ENCODE data around the gene PTPRN2. TPM values are rescaled to one million over a fixed set of nuclear protein-coding genes. Genes with fewer than 3 reads are reported as not detected.
"Not testable (repeated sequence)": the region's sequence is repeated elsewhere in the genome, so short reads cannot be mapped to it uniquely, and the experiment has no call there.

PTPRN2 gene
- total and polyA plus RNA-seq, 2 of the 8 experiments (the other 6 are each of a cell fraction or from before 2014, with no cell fraction given): 2.6 to 4.5 TPM

GRCh38 chr7:157665634-157665988 is 922.0 kb downstream of the PTPRN2 start:
- H3K23ac ChIP-seq (ENCODE audit: insufficient read length); H3K23me2 ChIP-seq (ENCODE audit: low read depth, low read length); H3K18ac ChIP-seq (ENCODE audit: extremely low read depth, low read length); H4K8ac ChIP-seq (ENCODE audit: extremely low read depth, insufficient read depth, low read length); H3K4ac ChIP-seq (replicated peaks; ENCODE audit: insufficient read length, low read depth, low read length); H3K56ac ChIP-seq (replicated peaks; ENCODE audit: insufficient read length, low read depth, low read length); H3K36me3 ChIP-seq (ENCODE audit: control insufficient read depth in 2 of 4, insufficient read depth in 4 of 4, low read length in 3 of 4); H3K4me2 ChIP-seq (ENCODE audit: insufficient read depth in 1 of 2, low read depth in 2 of 2, low read length in 2 of 2); H3K4me1 ChIP-seq (replicated peaks in 1 of 4; ENCODE audit: control insufficient read depth in 3 of 4, insufficient read depth in 4 of 4, low read length in 3 of 4); POLR2A ChIA-PET (ENCODE audit: partially characterized antibody); H3K27me3 ChIP-seq (replicated peaks in 1 of 4; ENCODE audit: control insufficient read depth in 3 of 4, extremely low read depth in 1 of 4, insufficient read depth in 3 of 4, low read length in 3 of 4); H2BK20ac ChIP-seq (ENCODE audit: low read length); H3K9ac ChIP-seq (replicated peaks in 1 of 4; ENCODE audit: extremely low read depth in 1 of 4, low read depth in 3 of 4, low read length in 3 of 4); H4K91ac ChIP-seq (replicated peaks; ENCODE audit: insufficient read length, low read length); H3K27ac ChIP-seq (ENCODE audit: low read depth, low read length); H2AK5ac ChIP-seq (ENCODE audit: low read depth, low read length); H4K5ac ChIP-seq (ENCODE audit: insufficient read length, low read depth, low read length); FAIRE-seq; H3K14ac ChIP-seq (ENCODE audit: insufficient read length); H2BK12ac ChIP-seq (ENCODE audit: low read depth, low read length); H3K9me3 ChIP-seq (ENCODE audit: insufficient read depth in 2 of 2, low read depth in 1 of 2, low read length in 1 of 2); H3K79me1 ChIP-seq (ENCODE audit: low read depth, low read length); CTCF ChIA-PET (ENCODE audit: partially characterized antibody); DNase-seq (ENCODE audit: low read depth in 1 of 2, low spot score in 2 of 2); H2AFZ ChIP-seq (ENCODE audit: low read length); H3K79me2 ChIP-seq (ENCODE audit: control insufficient read depth in 1 of 2, insufficient read depth in 2 of 2, low read length in 2 of 2); H4K20me1 ChIP-seq (replicated peaks in 1 of 2; ENCODE audit: control insufficient read depth in 1 of 2, insufficient read depth in 2 of 2, low read length in 2 of 2); H2BK5ac ChIP-seq (ENCODE audit: low read depth, low read length); H2BK120ac ChIP-seq (replicated peaks; ENCODE audit: low read depth, low read length); H3K4me3 ChIP-seq (ENCODE audit: extremely low read depth in 1 of 4, insufficient read depth in 2 of 4, low read depth in 3 of 4, low read length in 4 of 4); H2BK15ac ChIP-seq (ENCODE audit: low read length): not testable (repeated sequence)
- WGBS, 2 experiments (ENCODE audit: extremely low coverage in 1 of 2, insufficient coverage in 1 of 2, insufficient read length in 1 of 2, insufficient replicate concordance in 2 of 2, low coverage in 1 of 2, low lambda C conversion rate in 2 of 2, missing lambda C conversion rate in 1 of 2): 90% methylated on average over 2 of the region's 2 CpGs; no CpG with 5 or more reads in 1 of the 2 experiments

All from H1 (cell line).